K562 (cell line): ENCODE measurements around the gene LTBR. TPM values are rescaled to one million over a fixed set of nuclear protein-coding genes. Genes with fewer than 3 reads are reported as not detected.

Source experiments
- CEBPB ChIP-seq: fragments of 450-650 bp; IDR thresholded peaks from 2 replicates; pipeline ENCODE4 v1.6.1; 2016; ENCODE audit warnings: missing genetic modification characterization, missing compliant biosample characterization
- CEBPG ChIP-seq, 3 experiments: fragments of 200-800 bp in 1 of 3; sonication (Bioruptor generic) in 1 of 3; sonication (generic) in 1 of 3; formaldehyde crosslinking in 1 of 3; IDR thresholded peaks in 2 of 3; conservative IDR thresholded peaks in 1 of 3; 2 replicates each; pipeline versions ENCODE4 v1.6.1 to v1.8.0; 2016 to 2022; ENCODE audit warnings: missing compliant biosample characterization in 2 of 3, missing genetic modification characterization in 2 of 3, mild to moderate bottlenecking in 1 of 3, missing genetic modification reagents in 1 of 3
- FOXJ2 ChIP-seq: fragments of 200-800 bp; sonication (Bioruptor generic); IDR thresholded peaks from 2 replicates; pipeline ENCODE4 v1.6.1; 2016; ENCODE audit warnings: missing genetic modification characterization, missing compliant biosample characterization
- HBP1 ChIP-seq: fragments of 450-650 bp; formaldehyde crosslinking; IDR thresholded peaks from 2 replicates; pipeline ENCODE4 v1.4.0; 2022; ENCODE audit warnings: missing genetic modification characterization
- KLF6 ChIP-seq: fragments of 250-450 bp; sonication (Bioruptor Pico); IDR thresholded peaks from 2 replicates; pipeline ENCODE4 v1.4.0; 2020; ENCODE audit warnings: mild to moderate bottlenecking, moderate library complexity, borderline replicate concordance
- RBFOX2 ChIP-seq: fragments of 200-400 bp; formaldehyde crosslinking; IDR thresholded peaks from 2 replicates; pipeline ENCODE4 v1.6.1; 2017; ENCODE audit warnings: low read depth, mild to moderate bottlenecking, low read length, moderate library complexity
- RCOR1 ChIP-seq, 2 experiments: IDR thresholded peaks; 2 replicates each; pipeline ENCODE4 v1.6.1; 2012; ENCODE audit warnings: low read depth in 2 of 2, low read length in 2 of 2, borderline replicate concordance in 1 of 2, improper control_type of control experiment in 1 of 2
- TAF9B ChIP-seq: fragments of 450-650 bp; IDR thresholded peaks from 2 replicates; pipeline ENCODE4 v1.6.1; 2018; ENCODE audit warnings: mild to moderate bottlenecking; ENCODE audit not compliant: partially characterized antibody
- ZBED1 ChIP-seq: IDR thresholded peaks from 2 replicates; pipeline ENCODE4 v1.6.1; 2014
- ZEB2 ChIP-seq: fragments of 450-650 bp; IDR thresholded peaks from 2 replicates; pipeline ENCODE4 v1.6.1; 2016
- ZFPM2 ChIP-seq: fragments of 250-450 bp; sonication (Bioruptor Pico); IDR thresholded peaks from 2 replicates; pipeline ENCODE4 v1.5.1; 2022; ENCODE audit warnings: mild to moderate bottlenecking
- ZHX1 ChIP-seq: fragments of 150-350 bp; conservative IDR thresholded peaks from 2 replicates; pipeline ENCODE4 v1.6.1; 2014; ENCODE audit warnings: low read length
- ZNF384 ChIP-seq: IDR thresholded peaks from 2 replicates; pipeline ENCODE4 v1.6.1; 2012; ENCODE audit warnings: low read depth, low read length, improper control_type of control experiment
- polyA plus RNA-seq, 8 experiments: library from polyadenylated mRNA; depleted of rRNA in 4 of 8; stranded (reverse) in 5 of 8; unstranded in 3 of 8; fragments of >200 nt; fragmentation: Nextera tagmentation in 2 of 8; fragmentation: Illumina TruSeq in 1 of 8; extraction: Ambion mirVana in 2 of 8; extraction: Trizol in 1 of 8; gene quantifications; 2 replicates each; pipeline versions ENCODE4 v1.2.1 to v1.2.3, GENCODE V29; 2011 to 2014; ENCODE audit warnings: inconsistent platforms in 1 of 8, missing spikeins in 1 of 8
- total RNA-seq, 7 experiments: library from RNA; depleted of rRNA in 6 of 7; stranded (reverse); fragments of >200 nt in 6 of 7; fragmentation: Illumina TruSeq in 2 of 7; extraction: Trizol in 2 of 7; gene quantifications; 2 replicates each; pipeline versions ENCODE4 v1.2.1 to v1.2.3, GENCODE V29; 2011 to 2021; ENCODE audit warnings: low replicate concordance in 1 of 7
- TF ChIP-seq, protein P1 (sequence below): sonication (generic); formaldehyde crosslinking; IDR thresholded peaks from 2 replicates; pipeline ENCODE4 v1.8.0; 2022; ENCODE audit warnings: mild to moderate bottlenecking, low read depth, missing genetic modification reagents
- TF ChIP-seq, protein P2 (sequence below), 2 experiments: fragments of 450-650 bp; IDR thresholded peaks; 2 replicates each; pipeline ENCODE4 v1.6.1; 2016
- TF ChIP-seq, protein P3 (sequence below): fragments of 200-800 bp; sonication (Bioruptor generic); IDR thresholded peaks from 2 replicates; pipeline ENCODE4 v1.6.1; 2017; ENCODE audit warnings: missing genetic modification characterization, missing compliant biosample characterization

The LTBR gene
- total and polyA plus RNA-seq, 9 of the 15 experiments (the other 6 are each of a cell fraction or from before 2014, with no cell fraction given) = 0.96 to 69.0 (median 35.3) TPM

DNA sequence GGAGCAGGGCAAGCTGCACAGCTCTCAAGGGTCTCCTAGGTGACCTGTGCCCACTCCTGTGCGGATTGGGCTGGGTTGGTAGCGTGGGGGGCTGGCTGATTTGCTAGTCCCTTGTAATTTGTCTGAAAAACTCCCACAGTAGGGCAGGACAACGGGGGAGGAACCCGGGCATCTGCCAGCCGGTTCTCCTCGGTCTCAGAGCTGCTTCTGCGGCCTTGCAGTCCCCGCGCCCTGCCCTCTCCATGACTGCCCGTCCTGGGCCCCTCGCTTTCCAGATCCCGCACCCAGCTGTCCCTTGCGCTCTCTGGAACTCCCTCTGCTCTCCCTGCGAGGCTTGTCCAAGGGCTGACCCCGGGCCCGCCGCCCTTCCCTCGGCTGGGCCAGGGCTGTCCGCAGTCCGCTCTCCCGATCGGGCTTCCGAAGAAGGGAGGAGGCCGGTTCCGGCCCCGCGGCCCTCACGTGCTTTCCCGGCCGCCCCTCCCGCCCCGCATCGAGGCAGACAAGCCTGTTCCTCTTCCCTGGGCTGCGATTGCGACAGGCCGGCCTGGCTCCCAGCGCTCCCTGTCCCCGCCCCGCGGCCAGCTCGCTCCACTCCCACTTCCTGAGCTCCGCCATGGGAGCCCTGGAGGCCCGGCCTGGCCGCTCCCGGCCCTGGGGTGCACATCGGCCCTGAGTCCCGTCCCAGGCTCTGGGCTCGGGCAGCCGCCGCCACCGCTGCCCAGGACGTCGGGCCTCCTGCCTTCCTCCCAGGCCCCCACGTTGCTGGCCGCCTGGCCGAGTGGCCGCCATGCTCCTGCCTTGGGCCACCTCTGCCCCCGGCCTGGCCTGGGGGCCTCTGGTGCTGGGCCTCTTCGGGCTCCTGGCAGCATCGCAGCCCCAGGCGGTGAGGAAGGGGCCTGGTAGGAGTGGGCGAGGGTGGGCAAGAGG, at the start of gene LTBR (continued):
- TF ChIP-seq FOXJ2 (tag) = peak; percentile 40; the same call in 1 of the 2 replicates
- peak; percentile 90 for TF ChIP-seq RBFOX2
- no peak for TF ChIP-seq HBP1 (CRISPR knock-in tag)
- no peak for TF ChIP-seq ZEB2
- TF ChIP-seq ZBED1 = peak; percentile 42; the same call in 1 of the 2 replicates
- TF ChIP-seq, protein P1, sequence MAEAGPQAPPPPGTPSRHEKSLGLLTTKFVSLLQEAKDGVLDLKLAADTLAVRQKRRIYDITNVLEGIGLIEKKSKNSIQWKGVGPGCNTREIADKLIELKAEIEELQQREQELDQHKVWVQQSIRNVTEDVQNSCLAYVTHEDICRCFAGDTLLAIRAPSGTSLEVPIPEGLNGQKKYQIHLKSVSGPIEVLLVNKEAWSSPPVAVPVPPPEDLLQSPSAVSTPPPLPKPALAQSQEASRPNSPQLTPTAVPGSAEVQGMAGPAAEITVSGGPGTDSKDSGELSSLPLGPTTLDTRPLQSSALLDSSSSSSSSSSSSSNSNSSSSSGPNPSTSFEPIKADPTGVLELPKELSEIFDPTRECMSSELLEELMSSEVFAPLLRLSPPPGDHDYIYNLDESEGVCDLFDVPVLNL (CRISPR knock-in tag) = no peak
- TF ChIP-seq, protein P2, sequence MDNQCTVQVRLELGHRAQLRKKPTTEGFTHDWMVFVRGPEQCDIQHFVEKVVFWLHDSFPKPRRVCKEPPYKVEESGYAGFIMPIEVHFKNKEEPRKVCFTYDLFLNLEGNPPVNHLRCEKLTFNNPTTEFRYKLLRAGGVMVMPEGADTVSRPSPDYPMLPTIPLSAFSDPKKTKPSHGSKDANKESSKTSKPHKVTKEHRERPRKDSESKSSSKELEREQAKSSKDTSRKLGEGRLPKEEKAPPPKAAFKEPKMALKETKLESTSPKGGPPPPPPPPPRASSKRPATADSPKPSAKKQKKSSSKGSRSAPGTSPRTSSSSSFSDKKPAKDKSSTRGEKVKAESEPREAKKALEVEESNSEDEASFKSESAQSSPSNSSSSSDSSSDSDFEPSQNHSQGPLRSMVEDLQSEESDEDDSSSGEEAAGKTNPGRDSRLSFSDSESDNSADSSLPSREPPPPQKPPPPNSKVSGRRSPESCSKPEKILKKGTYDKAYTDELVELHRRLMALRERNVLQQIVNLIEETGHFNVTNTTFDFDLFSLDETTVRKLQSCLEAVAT (IDR thresholded peaks at IDR 0.05) = peak in 1 of 2 experiments; percentile 17; a peak in 1 of 4 replicates
- TF ChIP-seq CEBPB = peak; percentile 98
- TF ChIP-seq ZHX1 = no peak
- TF ChIP-seq TAF9B = peak; percentile 22
- TF ChIP-seq ZFPM2 (CRISPR knock-in tag) = no peak
- TF ChIP-seq, protein P3, sequence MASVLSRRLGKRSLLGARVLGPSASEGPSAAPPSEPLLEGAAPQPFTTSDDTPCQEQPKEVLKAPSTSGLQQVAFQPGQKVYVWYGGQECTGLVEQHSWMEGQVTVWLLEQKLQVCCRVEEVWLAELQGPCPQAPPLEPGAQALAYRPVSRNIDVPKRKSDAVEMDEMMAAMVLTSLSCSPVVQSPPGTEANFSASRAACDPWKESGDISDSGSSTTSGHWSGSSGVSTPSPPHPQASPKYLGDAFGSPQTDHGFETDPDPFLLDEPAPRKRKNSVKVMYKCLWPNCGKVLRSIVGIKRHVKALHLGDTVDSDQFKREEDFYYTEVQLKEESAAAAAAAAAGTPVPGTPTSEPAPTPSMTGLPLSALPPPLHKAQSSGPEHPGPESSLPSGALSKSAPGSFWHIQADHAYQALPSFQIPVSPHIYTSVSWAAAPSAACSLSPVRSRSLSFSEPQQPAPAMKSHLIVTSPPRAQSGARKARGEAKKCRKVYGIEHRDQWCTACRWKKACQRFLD (CRISPR knock-in tag) = peak; percentile 22; the same call in 1 of the 2 replicates
- peak; percentile 72; the same call in 1 of the 2 replicates for TF ChIP-seq KLF6 (CRISPR knock-in tag)
- peak; percentile 92 for TF ChIP-seq CEBPG (CRISPR knock-in tag; IDR thresholded peaks at IDR 0.05)
- TF ChIP-seq CEBPG (tag; conservative IDR thresholded peaks at IDR 0.05 in 1 of 2, IDR thresholded peaks at IDR 0.05 in 1 of 2) = peak; percentile 85 to 92
- TF ChIP-seq ZNF384 = no peak
- peak in 1 of 2 experiments; percentile 29; a peak in 1 of 4 replicates for TF ChIP-seq RCOR1 (IDR thresholded peaks at IDR 0.05; ENCODE audit: borderline replicate concordance in 1 of 2, low read depth in 2 of 2, low read length in 2 of 2)
